PC-9 (cell line): ENCODE measurements around the gene SPATS1. TPM values are rescaled to one million over a fixed set of nuclear protein-coding genes. Genes with fewer than 3 reads are reported as not detected.

Experiments
- BruUV-seq: library from RNA; stranded (reverse); fragments of 400-500 nt; replicated peaks from 2 replicates; lab custom pipeline; 2021; lab: Mats Ljungman, UMichigan
- CTCF ChIA-PET: fragments of 300-600 bp; sonication (Branson Sonifier 250); formaldehyde crosslinking; loops from one replicate; lab custom pipeline; 2022; ENCODE audit warnings: antibody characterized with exemption; lab: Charles Lee
- POLR2A ChIA-PET: fragments of 300-600 bp; sonication (Branson Sonifier 250); formaldehyde crosslinking; loops from one replicate; lab custom pipeline; 2022; ENCODE audit warnings: antibody characterized with exemption; ENCODE audit not compliant: unreplicated experiment; lab: Charles Lee
- DNase-seq, 2 experiments: peaks; one replicate each; pipeline versions ENCODE4 v3.0.0 to v3.0.0-alpha.2; 2015 to 2022; ENCODE audit warnings: mixed read lengths in 1 of 2
- H2AFZ ChIP-seq: fragments of 200-600 bp; sonication (generic); 2 replicates; pipeline ENCODE4 v1.8.1; 2017; ENCODE audit warnings: antibody characterized with exemption
- H3F3A ChIP-seq: fragments of 200-600 bp; sonication (generic); 2 replicates; pipeline ENCODE4 v1.8.1; 2017; ENCODE audit warnings: antibody characterized with exemption, mild to moderate bottlenecking, low read depth; ENCODE audit not compliant: insufficient read depth
- H3K27ac ChIP-seq: fragments of 200-600 bp; sonication (generic); 2 replicates; pipeline ENCODE4 v1.6.1; 2016; ENCODE audit warnings: mixed run types
- H3K27me3 ChIP-seq: fragments of 200-600 bp; sonication (generic); 2 replicates; pipeline ENCODE4 v1.6.1; 2016; ENCODE audit warnings: low read depth, mixed run types; ENCODE audit not compliant: insufficient read depth
- H3K36me3 ChIP-seq: fragments of 200-600 bp; sonication (generic); 2 replicates; pipeline ENCODE4 v1.6.1; 2016; ENCODE audit warnings: low read depth, mixed run types
- H3K4me1 ChIP-seq: fragments of 200-600 bp; sonication (generic); replicated peaks from 2 replicates; pipeline ENCODE4 v1.6.1; 2016; ENCODE audit warnings: mixed run types; ENCODE audit not compliant: insufficient read depth
- H3K4me2 ChIP-seq: fragments of 200-600 bp; sonication (generic); 2 replicates; pipeline ENCODE4 v1.6.1; 2017; ENCODE audit warnings: mixed run types
- H3K4me3 ChIP-seq: fragments of 200-600 bp; sonication (generic); 2 replicates; pipeline ENCODE4 v1.6.1; 2016; ENCODE audit warnings: mixed run types
- H3K79me2 ChIP-seq: fragments of 200-600 bp; sonication (generic); 2 replicates; pipeline ENCODE4 v1.6.1; 2017; ENCODE audit warnings: low read depth, mixed run types
- H3K9me2 ChIP-seq: fragments of 200-600 bp; sonication (generic); 2 replicates; pipeline ENCODE4 v1.8.1; 2017; ENCODE audit warnings: mild to moderate bottlenecking; ENCODE audit not compliant: insufficient read depth
- H3K9me3 ChIP-seq: fragments of 200-600 bp; sonication (generic); 2 replicates; pipeline ENCODE4 v1.8.1; 2016; ENCODE audit warnings: low read depth; ENCODE audit not compliant: insufficient read depth
- H4K20me1 ChIP-seq: fragments of 200-600 bp; sonication (generic); 2 replicates; pipeline ENCODE4 v1.8.1; 2017; ENCODE audit not compliant: insufficient read depth
- CTCF ChIP-seq: fragments of 200-600 bp; sonication (generic); conservative IDR thresholded peaks from 2 replicates; pipeline ENCODE4 v1.6.1; 2017; ENCODE audit warnings: mixed run types, antibody characterized with exemption, mild to moderate bottlenecking, moderate library complexity
- EZH2 ChIP-seq: fragments of 200-600 bp; sonication (generic); IDR thresholded peaks from 2 replicates; pipeline ENCODE4 v1.8.0; 2017; ENCODE audit warnings: antibody characterized with exemption, low read depth
- intact Hi-C: fragments of 100-400 bp; cut with micrococcal nuclease; formaldehyde crosslinking; loops from one replicate; pipeline ENCODE4 v1.10.0; 2022; ENCODE audit not compliant: unreplicated experiment
- total RNA-seq: library from RNA; stranded (reverse); gene quantifications from 2 replicates; pipeline ENCODE4 v1.2.3, GENCODE V29; 2021

Gene SPATS1
- total RNA-seq, 1 experiment from 2014 or later: not detected

GRCh38 chr6:44302856-44303255 is 39.6 kb upstream of the SPATS1 start:
- Histone ChIP-seq H3K4me3 (no peak overlapping the region), H3K27ac (no peak overlapping the region), H3K4me2 (no peak overlapping the region), H4K20me1 (no peaks in the 10 kb centered on the region), H3K36me3 (0 out of 2 replicates have a peak, but pooled peaks cover 6% of the 10 kb centered on the region), H3K9me2 (no peaks in the 10 kb centered on the region), H3K79me2 (no peaks in the 10 kb centered on the region), H2AFZ (no peak overlapping the region), H3K4me1 (no peaks in the 10 kb centered on the region), H3K9me3 (no peaks in the 10 kb centered on the region), H3K27me3 (no peaks in the 10 kb centered on the region), H3F3A (0 out of 2 replicates have a peak, but pooled peaks cover 4% of the 10 kb centered on the region)
- DNase-seq: no peak
- no TSS peak for BruUV-seq
- intact Hi-C loops: no loop called here
- TF ChIP-seq CTCF: no peak
- TF ChIP-seq EZH2: no peak
- CTCF ChIA-PET: no interaction called here
- POLR2A ChIA-PET: no interaction called here

GRCh38 chr6:44303842-44304241 is 38.6 kb upstream of the SPATS1 start:
- TF ChIP-seq EZH2 (no peak), CTCF (no peak)
- no peak overlapping the region for H3K4me3 ChIP-seq
- BruUV-seq: no TSS peak
- H3K36me3 ChIP-seq: 0 out of 2 replicates have a peak, but pooled peaks cover 6% of the 10 kb centered on the region
- H4K20me1 ChIP-seq: no peaks in the 10 kb centered on the region
- intact Hi-C loops: loop anchor here (2.0 kb wide), 1 partner anchor 35 kb away; no protein-coding TSS in a partner anchor
- no peaks in the 10 kb centered on the region for H3K79me2 ChIP-seq
- H2AFZ ChIP-seq: no peak overlapping the region
- H3F3A ChIP-seq: no peaks in the 10 kb centered on the region
- no peaks in the 10 kb centered on the region for H3K9me3 ChIP-seq
- no peak overlapping the region for H3K27ac ChIP-seq
- no peaks in the 10 kb centered on the region for H3K27me3 ChIP-seq
- H3K4me2 ChIP-seq: no peak overlapping the region
- no peaks in the 10 kb centered on the region for H3K4me1 ChIP-seq
- CTCF ChIA-PET: no interaction called here
- no peaks in the 10 kb centered on the region for H3K9me2 ChIP-seq
- no peak for DNase-seq
- POLR2A ChIA-PET: no interaction called here

- POLR2A ChIA-PET: interaction anchor here (0.7 kb wide), 1 partner anchor 25 kb away, joined by 6 read pairs; no protein-coding TSS in a partner anchor
- no peaks in the 10 kb centered on the region for H4K20me1 ChIP-seq
- peak in 1 of 2 experiments; percentile 22 for DNase-seq
Measured at GRCh38 chr6:44304282-44305199, 37.9 kb upstream of the SPATS1 start.

More at GRCh38 chr6:44304282-44305199, 37.9 kb upstream of the SPATS1 start:
- no TSS peak for BruUV-seq
- H3K79me2 ChIP-seq: no peaks in the 10 kb centered on the region
- no peak overlapping the region for H3K4me2 ChIP-seq
- H3K36me3 ChIP-seq: 0 out of 2 replicates have a peak, but pooled peaks cover 6% of the 10 kb centered on the region
- H3F3A ChIP-seq: no peaks in the 10 kb centered on the region
- CTCF ChIA-PET: interaction anchor here (0.6 kb wide), 2 partner anchors 27 to 48 kb away, joined by 4 to 7 read pairs; no protein-coding TSS in a partner anchor
- peak; percentile 78 for TF ChIP-seq CTCF
- no peak for TF ChIP-seq EZH2
- H3K4me3 ChIP-seq: no peak overlapping the region
- H3K27ac ChIP-seq: no peak overlapping the region
- intact Hi-C loops: loop anchor here (2.0 kb wide), 1 partner anchor 36 kb away; no protein-coding TSS in a partner anchor
- no peaks in the 10 kb centered on the region for H3K9me3 ChIP-seq
- no peaks in the 10 kb centered on the region for H3K4me1 ChIP-seq
- H2AFZ ChIP-seq: no peak overlapping the region
- H3K27me3 ChIP-seq: no peaks in the 10 kb centered on the region
- H3K9me2 ChIP-seq: no peaks in the 10 kb centered on the region
